HepG2 (cell line): Measurements from ENCODE around the gene RBM6. TPM values are rescaled to one million over a fixed set of nuclear protein-coding genes. Genes with fewer than 3 reads are reported as not detected.

Experiments
- ATF7 ChIP-seq, 2 experiments: fragments of 450-650 bp in 1 of 2; sonication (generic) in 1 of 2; formaldehyde crosslinking in 1 of 2; IDR thresholded peaks; 2 replicates each; pipeline versions ENCODE4 v1.4.0 to v1.6.1; 2016 to 2020; ENCODE audit warnings: antibody characterized with exemption in 1 of 2, mild to moderate bottlenecking in 1 of 2, missing genetic modification reagents in 1 of 2
- CENPBD1 ChIP-seq: sonication (generic); formaldehyde crosslinking; IDR thresholded peaks from 2 replicates; pipeline ENCODE4 v1.8.0; 2022; ENCODE audit warnings: missing genetic modification reagents, low read depth, mild to moderate bottlenecking, borderline replicate concordance
- FOSL1 ChIP-seq: sonication (generic); formaldehyde crosslinking; IDR thresholded peaks from 2 replicates; pipeline ENCODE4 v1.9.0; 2021; ENCODE audit warnings: missing genetic modification reagents, borderline replicate concordance
- HES4 ChIP-seq: sonication (generic); formaldehyde crosslinking; IDR thresholded peaks from 2 replicates; pipeline ENCODE4 v1.9.0; 2021; ENCODE audit warnings: mild to moderate bottlenecking, missing genetic modification reagents, borderline replicate concordance
- KAT7 ChIP-seq: IDR thresholded peaks from 2 replicates; pipeline ENCODE4 v1.6.1; 2018; ENCODE audit warnings: borderline replicate concordance, missing compliant biosample characterization
- KDM3A ChIP-seq: IDR thresholded peaks from 2 replicates; pipeline ENCODE4 v1.6.1; 2018; ENCODE audit warnings: low read depth, missing compliant biosample characterization
- KDM5B ChIP-seq: sonication (generic); formaldehyde crosslinking; IDR thresholded peaks from 2 replicates; pipeline ENCODE4 v1.4.0; 2020; ENCODE audit warnings: missing genetic modification reagents, mild to moderate bottlenecking, borderline replicate concordance
- LCORL ChIP-seq, 2 experiments: fragments of 450-650 bp in 1 of 2; sonication (generic) in 1 of 2; formaldehyde crosslinking in 1 of 2; IDR thresholded peaks; 2 replicates each; pipeline versions ENCODE4 v1.5.0 to v1.6.1; 2017 to 2020; ENCODE audit warnings: antibody characterized with exemption in 1 of 2, missing genetic modification reagents in 1 of 2
- NFRKB ChIP-seq: fragments of 450-650 bp; IDR thresholded peaks from 2 replicates; pipeline ENCODE4 v1.6.1; 2017
- SETDB1 ChIP-seq: sonication (generic); formaldehyde crosslinking; IDR thresholded peaks from 2 replicates; pipeline ENCODE4 v1.5.1; 2020; ENCODE audit warnings: missing genetic modification reagents, mild to moderate bottlenecking, borderline replicate concordance
- SNAPC2 ChIP-seq: sonication (generic); formaldehyde crosslinking; IDR thresholded peaks from 2 replicates; pipeline ENCODE4 v1.8.1; 2022; ENCODE audit warnings: mild to moderate bottlenecking, missing genetic modification reagents
- SP4 ChIP-seq: sonication (generic); formaldehyde crosslinking; IDR thresholded peaks from 2 replicates; pipeline ENCODE4 v1.8.1; 2023; ENCODE audit warnings: mild to moderate bottlenecking, missing genetic modification reagents
- SP5 ChIP-seq: IDR thresholded peaks from 2 replicates; pipeline ENCODE4 v1.6.1; 2016; ENCODE audit warnings: low read depth, borderline replicate concordance
- THAP8 ChIP-seq: sonication (generic); formaldehyde crosslinking; IDR thresholded peaks from 2 replicates; pipeline ENCODE4 v1.5.1; 2020; ENCODE audit warnings: missing genetic modification reagents, mild to moderate bottlenecking, borderline replicate concordance
- TOPORS ChIP-seq: sonication (generic); formaldehyde crosslinking; IDR thresholded peaks from 2 replicates; pipeline ENCODE4 v1.8.0; 2023; ENCODE audit warnings: mild to moderate bottlenecking, missing genetic modification reagents
- ZBTB20 ChIP-seq: sonication (generic); formaldehyde crosslinking; IDR thresholded peaks from 2 replicates; pipeline ENCODE4 v1.8.1; 2023; ENCODE audit warnings: missing genetic modification reagents, low read depth, mild to moderate bottlenecking, borderline replicate concordance
- ZBTB43 ChIP-seq: sonication (generic); formaldehyde crosslinking; conservative IDR thresholded peaks from 2 replicates; pipeline ENCODE4 v1.4.0; 2020; ENCODE audit warnings: missing genetic modification reagents
- ZNF160 ChIP-seq: sonication (generic); formaldehyde crosslinking; IDR thresholded peaks from 2 replicates; pipeline ENCODE4 v1.8.0; 2022; ENCODE audit warnings: mild to moderate bottlenecking, inconsistent platforms, missing genetic modification reagents
- ZNF589 ChIP-seq: sonication (generic); formaldehyde crosslinking; conservative IDR thresholded peaks from 2 replicates; pipeline ENCODE4 v1.8.0; 2022; ENCODE audit warnings: mild to moderate bottlenecking, moderate library complexity, missing genetic modification reagents
- ZNF773 ChIP-seq: sonication (generic); formaldehyde crosslinking; IDR thresholded peaks from 2 replicates; pipeline ENCODE4 v1.4.0; 2020; ENCODE audit warnings: missing genetic modification reagents, borderline replicate concordance
- ZNF891 ChIP-seq: sonication (generic); formaldehyde crosslinking; IDR thresholded peaks from 2 replicates; pipeline ENCODE4 v1.5.0; 2020; ENCODE audit warnings: mild to moderate bottlenecking, missing genetic modification reagents
- ZSCAN12 ChIP-seq: sonication (generic); formaldehyde crosslinking; IDR thresholded peaks from 2 replicates; pipeline ENCODE4 v1.9.0; 2021; ENCODE audit warnings: mild to moderate bottlenecking, missing genetic modification reagents
- polyA plus RNA-seq, 8 experiments: library from polyadenylated mRNA; depleted of rRNA in 3 of 8; stranded (reverse) in 7 of 8; unstranded in 1 of 8; fragments of >200 nt; fragmentation: Illumina TruSeq in 4 of 8; extraction: Trizol in 4 of 8; gene quantifications; 2 replicates each; pipeline versions ENCODE4 v1.2.1 to v1.2.3, GENCODE V29; 2011 to 2016; ENCODE audit warnings: low read depth in 4 of 8, missing spikeins in 1 of 8, mixed read lengths in 1 of 8; ENCODE audit not compliant: insufficient read depth in 1 of 8
- total RNA-seq, 5 experiments: library from RNA; depleted of rRNA; stranded (reverse); fragments of >200 nt; fragmentation: Illumina TruSeq; extraction: Trizol; gene quantifications; 2 replicates each; pipeline ENCODE4 v1.2.3, GENCODE V29; 2016; ENCODE audit warnings: low read depth in 1 of 5

The RBM6 gene
- total and polyA plus RNA-seq, 2 of the 13 experiments (the other 11 are each of a cell fraction or from before 2014, with no cell fraction given), result 72.7 to 86.1 TPM

- TF ChIP-seq ZBTB20 (CRISPR knock-in tag) (no peak), KDM5B (CRISPR knock-in tag) (peak; percentile 93), SP5 (CRISPR knock-in tag) (peak; percentile 64; the same call in 1 of the 2 replicates), LCORL (IDR thresholded peaks at IDR 0.05) (no peak), LCORL (CRISPR knock-in tag; IDR thresholded peaks at IDR 0.05) (peak; percentile 66), KDM3A (CRISPR knock-in tag) (peak; percentile 82; the same call in 1 of the 2 replicates), HES4 (no peak), FOSL1 (CRISPR knock-in tag) (no peak; the same call in 1 of the 2 replicates), ZNF773 (CRISPR knock-in tag) (0 out of 2 replicates have a peak, but pooled peaks have one; percentile 34), ZNF891 (peak; percentile 11; the same call in 1 of the 2 replicates), SETDB1 (no peak), THAP8 (no peak), ZNF160 (peak; percentile 67; the same call in 1 of the 2 replicates), ZBTB43 (CRISPR knock-in tag) (peak; percentile 84), KAT7 (peak; percentile 96), SP4 (peak; percentile 96), SNAPC2 (no peak), ZNF589 (no peak), ZSCAN12 (CRISPR knock-in tag) (peak; percentile 87), CENPBD1 (no peak), NFRKB (no peak), TOPORS (CRISPR knock-in tag) (peak; percentile 46; the same call in 1 of the 2 replicates), ATF7 (IDR thresholded peaks at IDR 0.05) (no peak), ATF7 (CRISPR knock-in tag; IDR thresholded peaks at IDR 0.05) (0 out of 2 replicates have a peak, but pooled peaks have one; percentile 33)
These were observed at the start of gene RBM6 (continued) for GRCh38 chr3:49939858-49940666.
